Measurements from ENCODE around the gene FALEC.

The FALEC gene

GRCh38 chr1:150515328-150516049 is at the start of gene FALEC:
TSS of gene FALEC (plus strand) at chr1:150515752.
- DNase-seq (ENCODE audit: low spot score): peak; percentile 100

DNA sequence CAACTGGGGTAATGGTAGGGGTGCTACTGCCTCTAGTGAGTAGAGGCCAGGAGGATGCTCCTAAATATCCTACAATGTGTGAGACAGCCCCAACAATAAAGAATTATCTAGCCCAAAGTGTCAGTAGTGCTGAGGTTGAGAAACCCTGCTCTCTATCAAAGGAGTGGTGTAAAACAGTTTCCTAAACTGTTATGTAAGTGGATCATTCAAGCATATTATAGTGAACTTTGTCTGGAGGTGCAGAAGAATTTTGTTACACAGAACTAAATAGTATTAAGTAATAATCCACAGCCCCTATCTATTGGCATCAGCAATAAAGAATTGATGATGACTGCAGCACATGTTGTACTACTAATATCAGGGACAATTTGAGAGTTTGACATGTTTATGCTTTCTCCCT is 48.6 kb upstream of the FALEC start:
- DNase-seq (ENCODE audit: low spot score): no peak

DNA sequence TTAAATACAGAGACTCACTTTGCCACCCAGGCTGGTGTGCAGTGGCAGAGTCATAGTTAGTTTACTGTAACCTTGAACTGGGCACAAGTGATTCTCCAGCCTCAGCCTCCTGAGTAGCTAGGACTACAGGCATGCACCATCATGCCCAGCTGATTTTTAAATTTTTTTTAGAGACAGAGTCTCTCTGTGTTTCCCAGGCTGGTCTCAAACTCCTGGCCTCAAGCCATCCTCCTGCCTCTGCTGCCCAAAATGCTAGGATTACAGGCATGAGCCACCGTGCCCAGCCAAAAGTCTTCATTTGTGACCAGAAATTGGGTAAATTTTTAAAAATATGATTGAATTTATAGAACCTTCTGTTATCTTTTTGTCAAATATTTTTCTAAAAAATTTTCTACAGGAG is 46.3 kb upstream of the FALEC start:
- DNase-seq (ENCODE audit: low spot score): no peak

DNA sequence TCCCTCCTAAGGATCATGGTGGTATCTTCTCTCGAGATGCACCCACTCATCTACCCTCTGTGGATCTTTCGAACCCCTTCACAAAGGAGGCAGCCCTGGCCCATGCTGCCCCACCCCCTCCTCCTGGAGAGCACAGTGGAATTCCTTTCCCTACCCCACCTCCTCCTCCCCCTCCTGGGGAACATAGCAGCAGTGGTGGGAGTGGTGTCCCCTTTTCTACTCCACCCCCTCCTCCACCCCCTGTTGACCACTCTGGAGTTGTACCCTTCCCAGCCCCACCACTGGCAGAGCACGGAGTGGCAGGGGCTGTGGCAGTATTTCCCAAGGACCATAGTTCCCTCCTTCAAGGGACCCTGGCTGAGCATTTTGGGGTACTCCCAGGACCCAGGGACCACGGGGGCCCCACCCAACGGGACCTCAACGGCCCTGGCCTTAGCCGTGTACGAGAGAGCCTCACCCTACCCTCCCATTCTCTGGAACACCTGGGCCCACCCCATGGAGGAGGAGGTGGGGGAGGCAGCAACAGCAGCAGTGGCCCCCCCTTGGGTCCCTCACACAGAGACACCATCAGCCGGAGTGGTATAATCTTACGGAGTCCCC is 42.9 kb upstream of the FALEC start:
- DNase-seq (ENCODE audit: low spot score): no peak

GRCh38 chr1:150473659-150474058 is 41.9 kb upstream of the FALEC start:
- no peak for DNase-seq (ENCODE audit: low spot score)

GRCh38 chr1:150474869-150475268 is 40.7 kb upstream of the FALEC start:
- no peak for DNase-seq (ENCODE audit: low spot score)

- DNase-seq (ENCODE audit: low spot score): no peak
Measured at GRCh38 chr1:150476754-150477153, 38.8 kb upstream of the FALEC start.

DNA sequence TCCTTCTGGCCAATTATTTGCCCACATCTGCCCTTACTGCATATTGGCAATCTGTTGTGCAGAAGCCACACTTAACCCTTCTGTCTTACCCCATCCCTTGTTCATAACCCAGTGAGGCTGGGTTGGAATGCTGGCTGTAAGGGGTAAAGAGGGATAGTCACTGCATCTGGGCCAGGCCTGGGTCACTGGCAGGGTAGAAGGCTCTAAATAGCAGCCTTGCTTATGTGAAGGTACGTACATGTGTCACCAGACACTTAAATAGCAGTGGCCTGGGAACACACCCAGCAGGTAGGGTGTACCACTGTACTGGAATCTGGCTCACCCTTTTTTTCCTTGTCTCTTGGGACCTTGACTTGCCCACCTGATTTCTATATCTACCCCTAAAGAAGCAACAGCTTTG is 38.2 kb upstream of the FALEC start:
- no peak for DNase-seq (ENCODE audit: low spot score)

- no peak for DNase-seq (ENCODE audit: low spot score)
Measured at GRCh38 chr1:150477733-150478132, 37.8 kb upstream of the FALEC start.

DNA sequence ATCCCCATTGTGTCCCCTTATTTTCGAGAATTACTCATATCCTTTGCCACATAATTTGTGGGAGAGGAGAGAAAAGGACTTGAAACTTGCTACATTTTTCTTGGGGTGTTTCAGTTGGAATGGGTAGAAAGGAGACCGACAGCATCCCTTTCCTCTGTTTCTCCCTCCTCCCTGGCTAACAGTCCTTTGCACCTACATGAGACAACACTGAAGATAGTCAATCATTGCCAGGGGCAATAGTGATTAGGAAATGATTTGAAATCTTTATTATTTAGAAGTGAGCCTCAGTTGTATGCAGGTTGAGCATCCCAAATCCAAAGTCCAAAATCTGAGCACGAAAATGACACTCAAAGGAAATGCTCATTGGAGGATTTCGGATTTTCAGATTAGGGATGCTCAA is 36.2 kb upstream of the FALEC start:
- no peak for DNase-seq (ENCODE audit: low spot score)

GRCh38 chr1:150479927-150480352 is 35.6 kb upstream of the FALEC start:
- no peak for DNase-seq (ENCODE audit: low spot score)

DNA sequence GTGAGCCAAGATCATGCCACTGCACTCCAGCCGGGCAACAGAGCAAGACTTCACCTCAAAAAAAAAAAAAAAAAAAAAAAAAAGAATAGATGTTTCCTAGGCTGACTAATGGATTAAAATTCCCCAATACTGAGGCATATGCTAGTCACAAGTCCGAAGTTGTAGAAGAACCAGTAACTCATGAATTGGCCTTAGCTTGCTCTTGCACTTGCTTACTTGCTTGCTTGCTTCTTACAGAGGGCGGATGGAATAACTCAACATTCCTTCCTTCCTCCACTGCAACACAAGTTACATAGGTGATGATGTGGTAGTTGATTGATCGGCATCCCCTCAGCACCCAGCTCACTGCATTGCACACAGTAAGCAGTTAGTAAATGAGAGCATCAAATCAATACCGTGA is 31.1 kb upstream of the FALEC start:
- no peak for DNase-seq (ENCODE audit: low spot score)

GRCh38 chr1:150484861-150485260 is 30.7 kb upstream of the FALEC start:
- no peak for DNase-seq (ENCODE audit: low spot score)

DNA sequence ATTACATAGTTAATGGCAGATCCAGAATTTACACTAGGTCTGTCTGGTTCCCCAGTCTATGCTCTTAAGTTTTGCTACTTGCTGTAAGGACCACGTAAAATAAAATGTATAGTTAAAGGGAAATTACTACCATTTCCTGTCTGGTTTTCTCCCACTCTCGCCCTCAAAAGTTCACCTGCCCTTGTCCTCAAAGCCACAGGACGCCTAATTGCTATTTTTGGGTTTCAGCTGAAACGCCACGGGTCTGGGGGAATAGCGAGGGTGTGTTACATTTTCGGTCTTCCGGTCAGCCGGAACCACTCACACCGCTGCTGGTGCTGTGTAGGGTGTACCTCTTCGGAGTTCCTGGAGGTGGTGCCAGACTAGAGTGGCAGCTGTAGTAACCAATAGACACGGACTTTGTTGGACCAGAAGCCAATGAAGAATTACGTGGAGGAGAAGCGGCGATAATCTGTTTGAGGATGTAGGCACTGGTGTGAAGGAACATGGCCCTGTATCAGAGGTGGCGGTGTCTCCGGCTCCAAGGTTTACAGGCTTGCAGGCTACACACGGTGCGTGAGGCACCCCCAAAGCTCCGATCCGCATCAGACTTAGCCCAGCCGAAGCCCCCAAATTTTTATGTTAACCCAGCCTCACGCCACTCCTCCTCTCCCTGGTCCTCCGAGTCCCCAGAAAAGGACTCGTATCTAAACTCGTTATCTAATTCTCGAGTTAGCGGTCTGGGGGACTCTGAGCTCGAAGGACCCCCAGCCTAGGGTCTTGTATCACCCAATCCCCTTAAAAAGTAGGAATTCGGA is 28.4 kb upstream of the FALEC start, which contains the start of gene TARS2:
Gene TARS2, plus strand, starts transcription at position 454 of the 797 bp plus-strand sequence. Its CDS starts 32 bp downstream, at position 486.
- peak; percentile 97 for DNase-seq (ENCODE audit: low spot score)

- DNase-seq (ENCODE audit: low spot score): no peak
Measured at GRCh38 chr1:150487763-150488115, 27.8 kb upstream of the FALEC start.

DNA sequence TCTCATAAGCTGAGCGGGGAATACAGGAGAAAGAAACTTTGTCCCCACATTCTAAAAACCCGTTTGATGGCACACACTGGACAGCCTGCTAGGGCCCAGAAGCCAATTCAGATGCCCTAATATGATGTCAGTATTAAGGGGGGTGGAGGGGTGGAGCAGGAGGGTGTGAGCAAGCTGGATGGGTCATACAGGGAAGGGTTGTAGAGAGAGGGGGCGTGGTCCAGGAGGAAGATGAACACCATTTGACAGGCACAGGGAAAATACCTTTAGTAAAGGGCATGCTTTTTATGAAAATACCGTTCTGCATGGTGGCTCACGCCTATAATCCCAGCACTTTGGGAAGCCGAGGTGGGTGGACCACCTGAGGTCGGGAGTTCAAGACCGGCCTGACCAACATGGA is 22.4 kb upstream of the FALEC start:
- DNase-seq (ENCODE audit: low spot score): no peak

GRCh38 chr1:150498342-150498741 is 17.2 kb upstream of the FALEC start:
- no peak for DNase-seq (ENCODE audit: low spot score)

GRCh38 chr1:150505431-150505830 is 10.1 kb upstream of the FALEC start:
- DNase-seq (ENCODE audit: low spot score): no peak

DNA sequence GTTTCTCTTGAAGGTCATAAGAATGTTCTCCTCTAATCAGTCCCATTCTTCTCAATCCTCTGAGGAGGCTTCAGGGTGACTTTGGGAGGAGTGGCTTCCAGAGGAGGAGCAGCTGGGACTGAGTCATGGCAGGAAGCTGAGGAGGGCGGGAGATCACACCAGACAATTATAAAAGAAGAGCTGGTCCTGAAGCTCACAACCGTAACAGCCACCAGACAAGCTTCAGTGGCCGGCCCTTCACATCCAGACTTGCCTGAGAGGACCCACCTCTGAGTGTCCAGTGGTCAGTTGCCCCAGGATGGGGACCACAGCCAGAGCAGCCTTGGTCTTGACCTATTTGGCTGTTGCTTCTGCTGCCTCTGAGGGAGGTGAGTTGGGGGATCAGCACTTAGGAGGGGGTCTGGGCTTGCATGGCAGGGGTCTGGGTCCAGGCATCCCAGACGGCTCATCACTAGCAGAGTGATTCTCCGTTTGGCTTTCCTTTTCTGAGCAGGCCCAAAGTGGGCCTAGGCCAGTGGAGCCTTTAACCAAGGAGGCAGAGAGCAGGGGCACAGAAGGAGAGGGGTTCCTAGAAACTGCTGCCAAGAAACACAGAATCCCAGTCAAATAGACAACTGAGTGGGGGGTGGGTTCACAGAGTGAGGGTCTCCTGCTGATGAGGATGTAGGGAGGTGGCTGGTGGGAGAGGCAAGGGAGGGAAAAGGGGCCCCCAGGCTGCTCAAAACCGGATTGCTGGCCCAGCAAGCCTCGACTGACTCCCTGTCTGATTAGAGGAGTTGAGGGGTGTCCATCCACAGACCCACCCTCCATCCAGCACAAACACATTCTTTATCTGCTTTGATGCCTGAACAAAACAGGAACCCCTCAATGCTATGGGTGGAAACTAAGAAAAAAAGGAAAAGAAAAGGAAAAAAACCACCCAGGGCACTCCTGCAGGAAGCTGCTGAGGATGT is 7.4 kb upstream of the FALEC start, which contains the start of gene ECM1:
Gene ECM1, plus strand, starts transcription at position 198 of the 953 bp plus-strand sequence. Its CDS starts 101 bp downstream, at position 299.
- DNase-seq (ENCODE audit: low spot score): peak; percentile 33

DNA sequence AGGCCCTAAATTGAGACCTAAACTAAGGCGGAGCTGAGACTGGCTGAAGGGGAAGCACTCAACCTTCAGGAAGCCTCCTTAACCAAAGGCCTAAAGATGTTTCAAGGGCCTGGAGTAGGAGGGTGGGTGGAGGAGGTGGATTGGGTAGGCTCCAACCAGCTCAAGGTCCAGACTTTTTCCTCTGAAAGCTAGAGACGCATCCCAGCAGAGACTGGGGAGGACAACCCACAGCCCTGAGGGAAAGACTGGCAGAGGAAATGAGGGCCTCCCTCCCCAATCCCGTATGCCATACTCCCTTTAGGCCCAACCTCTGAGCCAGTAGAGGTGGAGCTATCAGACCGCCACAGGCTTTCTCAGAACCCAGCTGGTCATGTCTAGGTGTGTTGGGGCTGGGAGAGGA is 6.6 kb upstream of the FALEC start:
- DNase-seq (ENCODE audit: low spot score): peak; percentile 27

DNA sequence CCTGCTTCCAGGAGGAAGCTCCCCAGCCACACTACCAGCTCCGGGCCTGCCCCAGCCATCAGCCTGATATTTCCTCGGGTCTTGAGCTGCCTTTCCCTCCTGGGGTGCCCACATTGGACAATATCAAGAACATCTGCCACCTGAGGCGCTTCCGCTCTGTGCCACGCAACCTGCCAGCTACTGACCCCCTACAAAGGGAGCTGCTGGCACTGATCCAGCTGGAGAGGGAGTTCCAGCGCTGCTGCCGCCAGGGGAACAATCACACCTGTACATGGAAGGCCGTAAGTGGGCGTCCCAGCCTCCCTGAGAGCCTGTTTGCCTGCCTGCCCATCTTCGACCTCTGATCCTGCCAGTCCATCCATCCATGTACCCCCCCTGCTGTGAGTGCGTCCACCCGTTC is 4.0 kb upstream of the FALEC start:
- DNase-seq (ENCODE audit: low spot score): no peak

Data from D341Med (cell line).